SK-N-SH (cell line): ENCODE data around the gene MYL12A.

Experiments used
- RCOR1 ChIP-seq: fragments of 150-350 bp; IDR thresholded peaks from 2 replicates; pipeline ENCODE4 v1.6.1; 2017; ENCODE audit warnings: antibody characterized with exemption, low read length
- SIN3A ChIP-seq: IDR thresholded peaks from 2 replicates; pipeline ENCODE4 v1.6.1; 2012; ENCODE audit warnings: low read depth, mild to moderate bottlenecking, low read length, moderate library complexity, borderline replicate concordance
- YY1 ChIP-seq: IDR thresholded peaks from 2 replicates; pipeline ENCODE4 v1.4.0; 2012; ENCODE audit warnings: low read depth, mild to moderate bottlenecking
- TF ChIP-seq, protein P1 (sequence below): fragments of 200-600 bp; sonication (generic); IDR thresholded peaks from 2 replicates; pipeline ENCODE4 v1.6.1; 2017; ENCODE audit warnings: antibody characterized with exemption, mild to moderate bottlenecking, moderate library complexity

DNA sequence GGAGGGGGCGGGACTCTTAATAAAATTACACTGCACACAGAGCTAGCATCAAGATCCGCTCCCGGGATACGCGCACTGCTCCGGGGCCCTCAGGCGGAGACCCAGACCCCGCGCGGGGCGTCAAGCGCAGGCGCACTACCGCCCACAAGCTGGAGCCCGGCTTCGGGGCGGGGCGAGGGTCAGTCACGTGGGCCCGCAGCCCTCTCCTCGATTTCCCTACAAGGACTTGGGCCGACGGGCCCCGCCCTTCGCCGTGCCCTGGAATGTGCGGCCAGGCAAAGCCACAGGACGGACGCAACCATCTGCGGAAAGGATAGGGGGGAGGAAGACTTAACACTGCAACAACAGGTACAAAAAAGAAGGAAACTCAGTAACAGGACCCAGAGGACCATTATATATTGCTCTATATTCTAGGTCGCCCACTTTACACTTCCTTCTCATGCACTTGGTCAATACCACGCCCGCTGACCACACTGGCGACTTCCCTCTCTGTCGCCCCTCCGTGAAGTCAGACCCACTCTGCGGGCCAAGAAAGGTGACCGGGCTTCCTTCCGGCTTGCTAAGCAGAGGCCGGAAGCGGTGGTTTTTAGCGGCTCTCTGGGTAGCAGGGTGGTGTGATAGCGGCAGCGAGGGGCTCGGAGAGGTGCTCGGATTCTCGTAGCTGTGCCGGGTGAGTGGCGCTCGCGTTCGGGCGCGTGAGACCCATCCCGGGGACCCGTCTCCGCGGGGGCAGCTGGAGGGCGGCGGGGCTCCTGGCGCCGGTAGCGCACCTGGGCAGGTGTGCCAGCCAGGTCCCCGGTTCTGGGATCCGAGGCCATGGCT lies at the start of gene MYL12A:
- TF ChIP-seq, protein P1, sequence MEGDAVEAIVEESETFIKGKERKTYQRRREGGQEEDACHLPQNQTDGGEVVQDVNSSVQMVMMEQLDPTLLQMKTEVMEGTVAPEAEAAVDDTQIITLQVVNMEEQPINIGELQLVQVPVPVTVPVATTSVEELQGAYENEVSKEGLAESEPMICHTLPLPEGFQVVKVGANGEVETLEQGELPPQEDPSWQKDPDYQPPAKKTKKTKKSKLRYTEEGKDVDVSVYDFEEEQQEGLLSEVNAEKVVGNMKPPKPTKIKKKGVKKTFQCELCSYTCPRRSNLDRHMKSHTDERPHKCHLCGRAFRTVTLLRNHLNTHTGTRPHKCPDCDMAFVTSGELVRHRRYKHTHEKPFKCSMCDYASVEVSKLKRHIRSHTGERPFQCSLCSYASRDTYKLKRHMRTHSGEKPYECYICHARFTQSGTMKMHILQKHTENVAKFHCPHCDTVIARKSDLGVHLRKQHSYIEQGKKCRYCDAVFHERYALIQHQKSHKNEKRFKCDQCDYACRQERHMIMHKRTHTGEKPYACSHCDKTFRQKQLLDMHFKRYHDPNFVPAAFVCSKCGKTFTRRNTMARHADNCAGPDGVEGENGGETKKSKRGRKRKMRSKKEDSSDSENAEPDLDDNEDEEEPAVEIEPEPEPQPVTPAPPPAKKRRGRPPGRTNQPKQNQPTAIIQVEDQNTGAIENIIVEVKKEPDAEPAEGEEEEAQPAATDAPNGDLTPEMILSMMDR, result no peak
- TF ChIP-seq RCOR1 (no peak; the same call in 1 of the 2 replicates), YY1 (0 out of 2 replicates have a peak, but pooled peaks have one; percentile 44), SIN3A (peak; percentile 80; the same call in 1 of the 2 replicates)
